Measurements from ENCODE around the gene SLC38A6. TPM values are rescaled to one million over a fixed set of nuclear protein-coding genes. Genes with fewer than 3 reads are reported as not detected.

The SLC38A6 gene
- total RNA-seq, 1 experiment from 2014 or later: 9.3 TPM

DNA sequence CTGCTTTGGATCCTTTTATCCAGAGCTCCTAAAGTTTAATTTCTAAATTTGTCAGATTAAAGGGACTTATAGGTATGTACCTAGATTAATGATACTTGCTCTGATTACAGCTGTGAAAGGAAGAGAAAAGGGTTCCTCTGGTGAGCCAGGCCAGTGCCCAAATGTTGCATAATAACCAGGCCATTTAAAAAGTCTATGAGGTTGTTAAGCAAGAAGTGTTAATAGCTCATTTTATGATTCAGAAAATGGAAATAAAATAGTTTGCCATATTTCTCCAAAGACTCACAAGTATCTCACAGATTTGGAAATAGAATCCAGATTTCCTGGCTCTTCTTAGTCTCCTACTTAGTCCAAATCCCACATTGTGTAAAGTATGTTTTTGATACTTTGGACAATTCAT, 67.6 kb downstream of the SLC38A6 start:
- Histone ChIP-seq H3K9me3 (ENCODE audit: control insufficient read depth, insufficient read depth, low read depth, low read length) (no peaks in the 10 kb centered on the region), H3K27me3 (ENCODE audit: control insufficient read depth, insufficient read depth, low read length) (no peaks in the 10 kb centered on the region), H3K27ac (ENCODE audit: low read length) (no peak overlapping the region), H3K4me1 (ENCODE audit: control insufficient read depth, insufficient read depth, low read length) (no peaks in the 10 kb centered on the region), H3K36me3 (ENCODE audit: control insufficient read depth, insufficient read depth, low read length) (no peaks in the 10 kb centered on the region), H3K4me3 (ENCODE audit: low read depth in 2 of 2, low read length in 2 of 2) (no peak overlapping the region)
- TF ChIP-seq, protein P1, sequence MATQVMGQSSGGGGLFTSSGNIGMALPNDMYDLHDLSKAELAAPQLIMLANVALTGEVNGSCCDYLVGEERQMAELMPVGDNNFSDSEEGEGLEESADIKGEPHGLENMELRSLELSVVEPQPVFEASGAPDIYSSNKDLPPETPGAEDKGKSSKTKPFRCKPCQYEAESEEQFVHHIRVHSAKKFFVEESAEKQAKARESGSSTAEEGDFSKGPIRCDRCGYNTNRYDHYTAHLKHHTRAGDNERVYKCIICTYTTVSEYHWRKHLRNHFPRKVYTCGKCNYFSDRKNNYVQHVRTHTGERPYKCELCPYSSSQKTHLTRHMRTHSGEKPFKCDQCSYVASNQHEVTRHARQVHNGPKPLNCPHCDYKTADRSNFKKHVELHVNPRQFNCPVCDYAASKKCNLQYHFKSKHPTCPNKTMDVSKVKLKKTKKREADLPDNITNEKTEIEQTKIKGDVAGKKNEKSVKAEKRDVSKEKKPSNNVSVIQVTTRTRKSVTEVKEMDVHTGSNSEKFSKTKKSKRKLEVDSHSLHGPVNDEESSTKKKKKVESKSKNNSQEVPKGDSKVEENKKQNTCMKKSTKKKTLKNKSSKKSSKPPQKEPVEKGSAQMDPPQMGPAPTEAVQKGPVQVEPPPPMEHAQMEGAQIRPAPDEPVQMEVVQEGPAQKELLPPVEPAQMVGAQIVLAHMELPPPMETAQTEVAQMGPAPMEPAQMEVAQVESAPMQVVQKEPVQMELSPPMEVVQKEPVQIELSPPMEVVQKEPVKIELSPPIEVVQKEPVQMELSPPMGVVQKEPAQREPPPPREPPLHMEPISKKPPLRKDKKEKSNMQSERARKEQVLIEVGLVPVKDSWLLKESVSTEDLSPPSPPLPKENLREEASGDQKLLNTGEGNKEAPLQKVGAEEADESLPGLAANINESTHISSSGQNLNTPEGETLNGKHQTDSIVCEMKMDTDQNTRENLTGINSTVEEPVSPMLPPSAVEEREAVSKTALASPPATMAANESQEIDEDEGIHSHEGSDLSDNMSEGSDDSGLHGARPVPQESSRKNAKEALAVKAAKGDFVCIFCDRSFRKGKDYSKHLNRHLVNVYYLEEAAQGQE (IDR thresholded peaks at IDR 0.05; ENCODE audit: insufficient read depth in 1 of 2, low read depth in 2 of 2, low read length in 1 of 2): no peak
- DNase-seq (ENCODE audit: low read depth, low spot score) (no peak), ATAC-seq (no peak)
- intact Hi-C loops (cut with micrococcal nuclease; ENCODE audit: unreplicated experiment): no loop called here
- CTCF ChIA-PET: no interaction called here
- in situ Hi-C loops (cut with HindIII; ENCODE audit: low pct_unique_long_range_greater_than_20kb, low sequenced_read_pairs): no loop called here
- POLR2A ChIA-PET: no interaction called here
- BruUV-seq (replicated peaks): no TSS peak

DNA sequence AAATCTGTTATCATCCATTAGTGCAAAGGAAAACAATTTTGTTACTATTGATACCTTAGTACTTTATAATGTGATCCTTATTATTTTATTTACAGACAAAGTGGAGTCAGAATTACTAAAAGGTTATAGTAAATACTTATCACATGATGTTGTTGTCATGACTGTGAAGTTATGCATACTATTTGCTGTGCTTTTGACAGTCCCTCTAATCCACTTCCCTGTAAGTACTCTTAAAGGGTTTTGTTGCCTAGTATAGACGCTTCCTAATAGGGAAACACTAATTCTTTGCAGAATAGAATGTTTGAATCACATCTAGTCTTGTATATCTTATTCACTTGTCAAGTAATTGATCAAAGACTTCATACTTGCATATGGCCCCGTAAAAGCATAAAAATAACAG, 69.4 kb downstream of the SLC38A6 start:
- ChIA-PET CTCF (no interaction called here), POLR2A (no interaction called here)
- Histone ChIP-seq H3K27ac (ENCODE audit: low read length) (no peak overlapping the region), H3K36me3 (ENCODE audit: control insufficient read depth, insufficient read depth, low read length) (no peaks in the 10 kb centered on the region), H3K4me1 (ENCODE audit: control insufficient read depth, insufficient read depth, low read length) (no peaks in the 10 kb centered on the region), H3K27me3 (ENCODE audit: control insufficient read depth, insufficient read depth, low read length) (no peaks in the 10 kb centered on the region), H3K9me3 (ENCODE audit: control insufficient read depth, insufficient read depth, low read depth, low read length) (no peaks in the 10 kb centered on the region), H3K4me3 (ENCODE audit: low read depth in 2 of 2, low read length in 2 of 2) (no peak overlapping the region)
- no peak for DNase-seq (ENCODE audit: low read depth, low spot score)
- BruUV-seq (replicated peaks): no TSS peak
- intact Hi-C loops (cut with micrococcal nuclease; ENCODE audit: unreplicated experiment) (no loop called here), in situ Hi-C loops (cut with HindIII; ENCODE audit: low pct_unique_long_range_greater_than_20kb, low sequenced_read_pairs) (no loop called here)
- TF ChIP-seq TCF7L2 (IDR thresholded peaks at IDR 0.05; ENCODE audit: low read depth, low read length) (no peak), POLR2AphosphoS5 (IDR thresholded peaks at IDR 0.05; ENCODE audit: low read depth, low read length) (no peak), SIN3A (IDR thresholded peaks at IDR 0.05; ENCODE audit: borderline replicate concordance, insufficient read depth, low read depth, low read length) (no peak)
- TF ChIP-seq, protein P2, sequence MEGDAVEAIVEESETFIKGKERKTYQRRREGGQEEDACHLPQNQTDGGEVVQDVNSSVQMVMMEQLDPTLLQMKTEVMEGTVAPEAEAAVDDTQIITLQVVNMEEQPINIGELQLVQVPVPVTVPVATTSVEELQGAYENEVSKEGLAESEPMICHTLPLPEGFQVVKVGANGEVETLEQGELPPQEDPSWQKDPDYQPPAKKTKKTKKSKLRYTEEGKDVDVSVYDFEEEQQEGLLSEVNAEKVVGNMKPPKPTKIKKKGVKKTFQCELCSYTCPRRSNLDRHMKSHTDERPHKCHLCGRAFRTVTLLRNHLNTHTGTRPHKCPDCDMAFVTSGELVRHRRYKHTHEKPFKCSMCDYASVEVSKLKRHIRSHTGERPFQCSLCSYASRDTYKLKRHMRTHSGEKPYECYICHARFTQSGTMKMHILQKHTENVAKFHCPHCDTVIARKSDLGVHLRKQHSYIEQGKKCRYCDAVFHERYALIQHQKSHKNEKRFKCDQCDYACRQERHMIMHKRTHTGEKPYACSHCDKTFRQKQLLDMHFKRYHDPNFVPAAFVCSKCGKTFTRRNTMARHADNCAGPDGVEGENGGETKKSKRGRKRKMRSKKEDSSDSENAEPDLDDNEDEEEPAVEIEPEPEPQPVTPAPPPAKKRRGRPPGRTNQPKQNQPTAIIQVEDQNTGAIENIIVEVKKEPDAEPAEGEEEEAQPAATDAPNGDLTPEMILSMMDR (IDR thresholded peaks at IDR 0.05): no peak
- TF ChIP-seq, protein P1 (IDR thresholded peaks at IDR 0.05; ENCODE audit: insufficient read depth in 1 of 2, low read depth in 2 of 2, low read length in 1 of 2): no peak
- no peak for ATAC-seq

Measured in Panc1 (cell line).